ENCODE data around the gene ARMC5.

ARMC5 gene

GRCh38 chr16:31461921-31462804 lies 2.9 kb downstream of the ARMC5 start:
- Histone ChIP-seq H2AFZ (ENCODE audit: low read length) (no peak overlapping the region), H3K9me2 (ENCODE audit: low read depth, low read length) (no peaks in the 10 kb centered on the region), H3K9me3 (ENCODE audit: low read length) (no peaks in the 10 kb centered on the region), H3K27ac (ENCODE audit: low read depth, low read length, poor library complexity, severe bottlenecking) (no peak overlapping the region), H3K4me2 (ENCODE audit: low read length) (no peak overlapping the region), H3F3A (ENCODE audit: insufficient read depth, low read length) (no peaks in the 10 kb centered on the region), H3K36me3 (ENCODE audit: insufficient read depth, low read length) (peaks cover 4% of the 10 kb centered on the region; the same call in 1 of the 2 replicates), H4K20me1 (ENCODE audit: insufficient read depth, low read length) (no peaks in the 10 kb centered on the region), H3K27me3 (ENCODE audit: insufficient read depth, low read length) (no peaks in the 10 kb centered on the region), H3K9ac (ENCODE audit: low read length) (no peak overlapping the region), H3K4me3 (ENCODE audit: low read depth, low read length, poor library complexity, severe bottlenecking) (no peak overlapping the region), H3K4me1 (ENCODE audit: insufficient read depth, low read length, severe bottlenecking) (peaks cover 18% of the 10 kb centered on the region), H3K79me2 (ENCODE audit: insufficient read depth, low read length) (no peaks in the 10 kb centered on the region)
- TF ChIP-seq EZH2 (IDR thresholded peaks at IDR 0.05; ENCODE audit: borderline replicate concordance, low read length) (no peak), CTCF (IDR thresholded peaks at IDR 0.05; ENCODE audit: low read length) (no peak)

- Histone ChIP-seq H3K9me3 (ENCODE audit: low read length) (no peaks in the 10 kb centered on the region), H3K9me2 (ENCODE audit: low read depth, low read length) (no peaks in the 10 kb centered on the region), H3K36me3 (ENCODE audit: insufficient read depth, low read length) (no peaks in the 10 kb centered on the region), H3K27me3 (ENCODE audit: insufficient read depth, low read length) (no peaks in the 10 kb centered on the region), H3K4me3 (ENCODE audit: low read depth, low read length, poor library complexity, severe bottlenecking) (no peak overlapping the region), H3K27ac (ENCODE audit: low read depth, low read length, poor library complexity, severe bottlenecking) (no peak overlapping the region), H2AFZ (ENCODE audit: low read length) (no peak overlapping the region), H3K4me2 (ENCODE audit: low read length) (no peak overlapping the region), H3K79me2 (ENCODE audit: insufficient read depth, low read length) (no peaks in the 10 kb centered on the region), H3K4me1 (ENCODE audit: insufficient read depth, low read length, severe bottlenecking) (peaks cover 7% of the 10 kb centered on the region), H3F3A (ENCODE audit: insufficient read depth, low read length) (no peaks in the 10 kb centered on the region), H3K9ac (ENCODE audit: low read length) (no peak overlapping the region), H4K20me1 (ENCODE audit: insufficient read depth, low read length) (no peaks in the 10 kb centered on the region)
- TF ChIP-seq CTCF (IDR thresholded peaks at IDR 0.05; ENCODE audit: low read length) = no peak
- TF ChIP-seq EZH2 (IDR thresholded peaks at IDR 0.05; ENCODE audit: borderline replicate concordance, low read length) = no peak
Measured at GRCh38 chr16:31464348-31464769, 5.1 kb downstream of the ARMC5 start.

- no peak for TF ChIP-seq EZH2 (IDR thresholded peaks at IDR 0.05; ENCODE audit: borderline replicate concordance, low read length)
- TF ChIP-seq CTCF (IDR thresholded peaks at IDR 0.05; ENCODE audit: low read length) = no peak
- Histone ChIP-seq H3K27me3 (ENCODE audit: insufficient read depth, low read length) (no peaks in the 10 kb centered on the region), H3K4me3 (ENCODE audit: low read depth, low read length, poor library complexity, severe bottlenecking) (no peak overlapping the region), H3K27ac (ENCODE audit: low read depth, low read length, poor library complexity, severe bottlenecking) (no peak overlapping the region), H3K79me2 (ENCODE audit: insufficient read depth, low read length) (no peaks in the 10 kb centered on the region), H3K9me2 (ENCODE audit: low read depth, low read length) (no peaks in the 10 kb centered on the region), H3K4me1 (ENCODE audit: insufficient read depth, low read length, severe bottlenecking) (peaks cover 7% of the 10 kb centered on the region), H3K4me2 (ENCODE audit: low read length) (no peak overlapping the region), H3F3A (ENCODE audit: insufficient read depth, low read length) (no peaks in the 10 kb centered on the region), H3K9me3 (ENCODE audit: low read length) (no peaks in the 10 kb centered on the region), H3K9ac (ENCODE audit: low read length) (no peak overlapping the region), H4K20me1 (ENCODE audit: insufficient read depth, low read length) (no peaks in the 10 kb centered on the region), H2AFZ (ENCODE audit: low read length) (no peak overlapping the region), H3K36me3 (ENCODE audit: insufficient read depth, low read length) (no peaks in the 10 kb centered on the region)
Measured at GRCh38 chr16:31464781-31465260, 5.5 kb downstream of the ARMC5 start.

All from OCI-LY1 (cell line).